Esophagus squamous epithelium (tissue), 5 donors: Measurements from ENCODE around the gene SYTL5. TPM values are rescaled to one million over a fixed set of nuclear protein-coding genes. Genes with fewer than 3 reads are reported as not detected.
"Not testable (repeated sequence)": the region's sequence is repeated elsewhere in the genome, so short reads cannot be mapped to it uniquely, and the experiment has no call there.

ENCODE experiments used
- DNase-seq: peaks from one replicate; lab custom pipeline; 2025; lab: John Stamatoyannopoulos, UW
- H3K27ac ChIP-seq, 4 donors: fragments of 200-600 bp; sonication (generic); one replicate each; pipeline ENCODE4 v1.5.1; 2016 to 2019; ENCODE audit warnings: mild to moderate bottlenecking in 1 of 4
- H3K27me3 ChIP-seq, 4 donors: fragments of 200-600 bp; sonication (generic); 1 replicate in 3 of 4; 2 replicates in 1 of 4; pipeline versions ENCODE4 v1.5.1 to v1.6.0; 2017 to 2021; ENCODE audit warnings: antibody characterized with exemption in 1 of 4
- H3K36me3 ChIP-seq, 3 donors: fragments of 200-600 bp; sonication (generic); one replicate each; pipeline ENCODE4 v1.5.1; 2016 to 2019
- H3K4me1 ChIP-seq, 3 donors: fragments of 200-600 bp; sonication (generic); one replicate each; pipeline ENCODE4 v1.5.1; 2017 to 2019
- H3K4me3 ChIP-seq, 4 donors: fragments of 200-600 bp; sonication (generic); 1 replicate in 3 of 4; 2 replicates in 1 of 4; pipeline ENCODE4 v1.5.1; 2016 to 2019; ENCODE audit warnings: mild to moderate bottlenecking in 2 of 4, moderate library complexity in 1 of 4
- H3K9me3 ChIP-seq, 3 donors: fragments of 200-600 bp; sonication (generic); one replicate each; pipeline ENCODE4 v1.5.1; 2016 to 2019
- POLR2A ChIP-seq, 4 donors: fragments of 450-650 bp; IDR thresholded peaks; one replicate each; pipeline ENCODE4 v1.6.1; 2017; ENCODE audit warnings: antibody characterized with exemption in 4 of 4, mild to moderate bottlenecking in 4 of 4, moderate library complexity in 3 of 4
- WGBS, 2 donors: methylation state at CpG; one replicate each; pipeline ENCODE4 v1.1.5; 2018; 5-methylcytosine and 5-hydroxymethylcytosine counted together
- intact Hi-C: fragments of 100-400 bp; cut with DNase I; formaldehyde crosslinking; loops from one replicate; pipeline ENCODE4 v1.15.0; 2022
- total RNA-seq, 4 donors: library from RNA; depleted of rRNA; stranded (reverse); fragments of >200 nt; gene quantifications; one replicate each; pipeline ENCODE4 v1.1.0, GENCODE V29; 2016
- TF ChIP-seq, protein P1 (sequence below), 6 experiments: fragments of 450-650 bp in 4 of 6; fragments of 200-600 bp in 2 of 6; sonication (generic) in 2 of 6; IDR thresholded peaks; one replicate each; pipeline ENCODE4 v1.5.1; 2016 to 2019; ENCODE audit warnings: antibody characterized with exemption in 6 of 6, mild to moderate bottlenecking in 4 of 6, moderate library complexity in 4 of 6
- donor health status: DM: yes; HTN: yes; CAD: no.

SYTL5 gene
- total RNA-seq, 4 donors from 2014 or later = 0.76 to 8.9 (median 4.8) TPM

DNA sequence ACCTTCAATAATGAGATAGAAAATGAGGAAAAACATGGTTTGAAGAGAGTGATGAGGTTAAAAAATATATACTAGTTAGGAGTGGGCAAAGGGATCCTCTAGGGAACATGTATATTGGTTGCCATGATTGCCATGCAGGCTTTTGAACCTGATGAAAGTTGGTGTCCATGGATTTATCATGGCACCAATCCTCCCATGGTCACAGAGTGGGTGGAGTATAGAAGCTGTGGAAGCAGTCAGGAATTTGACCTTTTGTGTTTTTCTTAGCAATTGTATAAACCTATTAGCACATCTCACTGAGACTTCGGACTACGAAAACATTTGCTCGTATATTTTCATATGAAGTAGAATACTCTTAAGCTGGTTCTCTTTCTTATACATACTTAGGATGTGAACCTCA, 30.9 kb upstream of the SYTL5 start:
- TF ChIP-seq POLR2A (IDR thresholded peaks at IDR 0.05) = no peak
- TF ChIP-seq, protein P1, sequence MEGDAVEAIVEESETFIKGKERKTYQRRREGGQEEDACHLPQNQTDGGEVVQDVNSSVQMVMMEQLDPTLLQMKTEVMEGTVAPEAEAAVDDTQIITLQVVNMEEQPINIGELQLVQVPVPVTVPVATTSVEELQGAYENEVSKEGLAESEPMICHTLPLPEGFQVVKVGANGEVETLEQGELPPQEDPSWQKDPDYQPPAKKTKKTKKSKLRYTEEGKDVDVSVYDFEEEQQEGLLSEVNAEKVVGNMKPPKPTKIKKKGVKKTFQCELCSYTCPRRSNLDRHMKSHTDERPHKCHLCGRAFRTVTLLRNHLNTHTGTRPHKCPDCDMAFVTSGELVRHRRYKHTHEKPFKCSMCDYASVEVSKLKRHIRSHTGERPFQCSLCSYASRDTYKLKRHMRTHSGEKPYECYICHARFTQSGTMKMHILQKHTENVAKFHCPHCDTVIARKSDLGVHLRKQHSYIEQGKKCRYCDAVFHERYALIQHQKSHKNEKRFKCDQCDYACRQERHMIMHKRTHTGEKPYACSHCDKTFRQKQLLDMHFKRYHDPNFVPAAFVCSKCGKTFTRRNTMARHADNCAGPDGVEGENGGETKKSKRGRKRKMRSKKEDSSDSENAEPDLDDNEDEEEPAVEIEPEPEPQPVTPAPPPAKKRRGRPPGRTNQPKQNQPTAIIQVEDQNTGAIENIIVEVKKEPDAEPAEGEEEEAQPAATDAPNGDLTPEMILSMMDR (IDR thresholded peaks at IDR 0.05) = no peak
- no peaks in the 10 kb centered on the region for H3K36me3 ChIP-seq
- intact Hi-C loops = no loop called here
- no peak overlapping the region for H3K4me3 ChIP-seq
- no peaks in the 10 kb centered on the region for H3K4me1 ChIP-seq
- no peaks in the 10 kb centered on the region for H3K27me3 ChIP-seq
- WGBS, 2 donors = 85 to 89% methylated on average over 3 of the region's 3 CpGs
- H3K9me3 ChIP-seq = no peaks in the 10 kb centered on the region
- DNase-seq = no peak
- H3K27ac ChIP-seq = no peak overlapping the region

DNA sequence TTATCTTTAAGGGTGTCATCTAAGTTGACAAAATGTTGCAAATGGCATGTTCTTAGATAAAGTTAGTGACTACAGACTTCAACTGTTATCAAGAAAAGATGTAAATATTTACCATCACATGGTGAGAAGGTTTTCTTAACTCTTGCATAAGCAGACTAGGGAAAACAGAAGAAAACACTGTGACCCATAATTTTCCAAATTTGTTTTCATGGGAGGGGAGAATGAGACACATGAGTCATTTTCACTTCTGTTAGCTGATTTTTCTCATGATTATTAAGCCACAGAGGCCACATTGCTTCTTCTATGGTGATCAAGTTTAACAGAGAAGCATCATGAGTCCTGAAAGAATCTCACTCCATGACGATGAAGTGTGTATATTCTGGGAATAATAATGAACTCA, 30.2 kb upstream of the SYTL5 start:
- intact Hi-C loops = no loop called here
- WGBS, 2 donors = 55 to 89% methylated on average over 1 of the region's 1 CpG

DNA sequence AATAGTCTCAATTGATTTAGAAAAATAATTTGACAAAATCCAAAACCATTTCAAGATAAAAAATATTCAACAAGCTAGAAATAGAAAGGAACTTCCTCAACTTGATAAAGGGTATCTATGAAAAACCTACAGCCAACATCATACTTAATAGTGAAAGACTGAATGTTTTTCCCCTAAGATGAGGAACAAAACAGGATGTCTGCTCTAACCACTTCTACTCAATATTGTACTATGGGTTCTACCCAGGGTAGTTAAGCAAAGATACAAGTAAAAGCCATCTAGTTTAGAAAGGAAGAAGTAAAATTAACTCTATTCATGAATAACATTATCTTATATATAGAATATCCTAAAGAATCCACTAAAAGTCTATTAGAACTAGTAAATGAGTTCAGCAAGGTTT, 21.5 kb upstream of the SYTL5 start:
- TF ChIP-seq, protein P1 (IDR thresholded peaks at IDR 0.05) = no peak
- no peak for TF ChIP-seq POLR2A (IDR thresholded peaks at IDR 0.05)
- H3K4me1 ChIP-seq = no peaks in the 10 kb centered on the region
- DNase-seq = no peak
- H3K9me3 ChIP-seq = no peaks in the 10 kb centered on the region
- no peak overlapping the region for H3K4me3 ChIP-seq
- no peaks in the 10 kb centered on the region for H3K36me3 ChIP-seq
- intact Hi-C loops = no loop called here
- H3K27me3 ChIP-seq = no peaks in the 10 kb centered on the region
- H3K27ac ChIP-seq = no peak overlapping the region

More for the DNA sequence above, 30.2 kb upstream of the SYTL5 start:
- H3K36me3 ChIP-seq = no peaks in the 10 kb centered on the region
- no peaks in the 10 kb centered on the region for H3K27me3 ChIP-seq
- no peak overlapping the region for H3K4me3 ChIP-seq
- DNase-seq = no peak
- TF ChIP-seq, protein P1 (IDR thresholded peaks at IDR 0.05) = no peak
- TF ChIP-seq POLR2A (IDR thresholded peaks at IDR 0.05) = no peak
- no peaks in the 10 kb centered on the region for H3K9me3 ChIP-seq
- no peak overlapping the region for H3K27ac ChIP-seq
- no peaks in the 10 kb centered on the region for H3K4me1 ChIP-seq

DNA sequence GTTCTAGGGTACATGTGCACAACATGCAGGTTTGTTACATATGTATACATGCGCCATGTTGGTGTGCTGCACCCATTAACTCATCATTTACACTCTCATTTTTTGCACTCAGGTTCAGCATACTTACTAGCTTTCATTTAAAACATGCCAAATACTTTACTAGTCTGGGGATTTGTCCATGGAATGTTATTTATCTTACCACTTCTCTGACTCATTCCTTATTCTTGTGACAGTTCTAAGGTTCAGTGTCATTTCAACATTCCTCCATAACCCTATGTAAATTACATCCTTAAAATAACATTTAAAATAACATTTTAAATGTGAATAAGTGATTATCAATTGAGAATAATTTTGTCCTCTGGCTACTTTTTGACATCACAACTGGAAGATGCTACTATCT, 19.5 kb upstream of the SYTL5 start:
- Histone ChIP-seq H3K27ac (no peak overlapping the region), H3K36me3 (no peaks in the 10 kb centered on the region), H3K4me1 (no peaks in the 10 kb centered on the region), H3K9me3 (no peaks in the 10 kb centered on the region), H3K4me3 (no peak overlapping the region), H3K27me3 (no peaks in the 10 kb centered on the region)
- no peak for TF ChIP-seq POLR2A (IDR thresholded peaks at IDR 0.05)
- TF ChIP-seq, protein P1 (IDR thresholded peaks at IDR 0.05) = no peak
- intact Hi-C loops = no loop called here
- 67 to 100% methylated on average over 1 of the region's 1 CpG for WGBS, 2 donors
- no peak for DNase-seq

DNA sequence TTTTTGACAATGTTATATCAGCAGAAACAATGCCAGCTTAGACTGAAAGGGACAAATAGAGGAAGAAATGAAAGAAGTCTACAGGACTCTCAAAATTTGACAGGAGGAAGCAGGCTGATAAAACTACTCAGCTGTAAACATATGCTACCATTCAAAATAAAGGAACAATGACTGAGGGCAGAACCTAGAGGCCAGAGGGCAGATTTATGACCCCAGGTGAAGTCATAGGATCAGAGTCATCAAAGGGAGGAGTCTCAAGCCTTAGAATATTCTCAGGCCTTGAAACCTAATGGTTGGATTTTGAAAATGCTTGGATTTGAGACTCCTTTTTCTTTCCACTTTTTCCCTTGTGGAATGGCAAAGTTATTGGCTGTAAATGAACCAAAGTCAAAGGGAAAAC, 17.0 kb upstream of the SYTL5 start:
- H3K27me3 ChIP-seq = no peaks in the 10 kb centered on the region
- H3K9me3 ChIP-seq = no peaks in the 10 kb centered on the region
- no peaks in the 10 kb centered on the region for H3K36me3 ChIP-seq
- no peaks in the 10 kb centered on the region for H3K4me1 ChIP-seq
- intact Hi-C loops = no loop called here
- no peak for TF ChIP-seq POLR2A (IDR thresholded peaks at IDR 0.05)
- TF ChIP-seq, protein P1 (IDR thresholded peaks at IDR 0.05) = no peak
- H3K27ac ChIP-seq = no peak overlapping the region
- DNase-seq = no peak
- no peak overlapping the region for H3K4me3 ChIP-seq

DNA sequence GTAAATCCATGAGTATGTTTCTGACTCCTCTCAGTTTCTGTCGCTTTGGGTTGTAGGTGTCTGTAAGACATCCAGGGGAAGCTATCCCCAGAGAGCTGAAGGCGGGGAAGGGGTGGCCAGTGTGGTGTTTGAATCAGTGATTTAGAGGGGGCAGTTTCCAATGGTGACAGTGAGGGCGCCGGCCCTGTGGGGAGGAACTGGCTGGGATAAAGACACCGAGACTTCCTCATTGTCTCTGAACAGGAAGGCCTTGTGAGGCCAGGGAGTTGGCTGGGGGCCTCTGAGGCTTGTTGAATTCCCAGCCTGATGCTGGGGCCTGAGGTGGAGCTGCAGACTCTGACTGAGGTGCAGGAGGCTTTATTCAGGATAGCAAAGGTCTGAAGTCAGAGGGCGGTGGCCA, 15.1 kb upstream of the SYTL5 start:
- DNase-seq, H3K4me3 ChIP-seq, H3K4me1 ChIP-seq, intact Hi-C loops, H3K27ac ChIP-seq, H3K9me3 ChIP-seq, H3K36me3 ChIP-seq, H3K27me3 ChIP-seq: not testable (repeated sequence)
- 67 to 100% methylated on average over 1 to 3 of the region's 6 CpGs for WGBS, 2 donors
